Neuronal stem cell (in vitro differentiated cells): ENCODE measurements around the gene TRIM56.
"Not testable (repeated sequence)": the region's sequence is repeated elsewhere in the genome, so short reads cannot be mapped to it uniquely, and the experiment has no call there.

Experiments used
- DNase-seq: peaks from one replicate; pipeline ENCODE4 v3.0.0-alpha.2; 2013; ENCODE audit warnings: low spot score
- H2AFZ ChIP-seq: one replicate; pipeline ENCODE4 v1.6.1; 2013; ENCODE audit warnings: mild to moderate bottlenecking, low read length, inconsistent platforms
- H2AK5ac ChIP-seq: 2 replicates; pipeline ENCODE4 v1.6.1; 2013; ENCODE audit warnings: low read depth, mild to moderate bottlenecking, inconsistent platforms, low read length, moderate library complexity, mixed read lengths
- H2BK120ac ChIP-seq: 2 replicates; pipeline ENCODE4 v1.6.1; 2013; ENCODE audit warnings: low read depth, mild to moderate bottlenecking, inconsistent platforms, low read length, moderate library complexity, mixed read lengths
- H2BK12ac ChIP-seq: one replicate; pipeline ENCODE4 v1.6.1; 2013; ENCODE audit warnings: low read length, inconsistent platforms
- H2BK15ac ChIP-seq: 2 replicates; pipeline ENCODE4 v1.6.1; 2013; ENCODE audit warnings: mild to moderate bottlenecking, low read length, inconsistent platforms, mixed read lengths
- H2BK5ac ChIP-seq: one replicate; pipeline ENCODE4 v1.6.1; 2013; ENCODE audit warnings: inconsistent platforms, mild to moderate bottlenecking, low read length, moderate library complexity
- H3K14ac ChIP-seq: one replicate; pipeline ENCODE4 v1.6.1; 2013; ENCODE audit warnings: low read length, inconsistent platforms
- H3K18ac ChIP-seq: 2 replicates; pipeline ENCODE4 v1.6.1; 2013; ENCODE audit warnings: low read length, inconsistent platforms
- H3K23ac ChIP-seq: 2 replicates; pipeline ENCODE4 v1.6.1; 2013; ENCODE audit warnings: low read depth, mild to moderate bottlenecking, mixed read lengths, low read length, inconsistent platforms; ENCODE audit not compliant: poor library complexity
- H3K27ac ChIP-seq: replicated peaks from 3 replicates; pipeline ENCODE4 v1.5.1; 2013; ENCODE audit warnings: low read length, inconsistent platforms
- H3K27me3 ChIP-seq, 3 experiments: 2 replicates each; pipeline ENCODE4 v1.6.1; 2013; ENCODE audit warnings: low read length in 3 of 3, mild to moderate bottlenecking in 2 of 3, inconsistent platforms in 1 of 3, low read depth in 1 of 3, mixed read lengths in 1 of 3, moderate library complexity in 1 of 3; ENCODE audit not compliant: control insufficient read depth in 3 of 3, insufficient read depth in 3 of 3
- H3K36me3 ChIP-seq, 2 donors: replicated peaks in 1 of 2; 2 replicates each; pipeline ENCODE4 v1.6.1; 2013; ENCODE audit warnings: low read length in 2 of 2; ENCODE audit not compliant: control insufficient read depth in 2 of 2, insufficient read depth in 2 of 2
- H3K4ac ChIP-seq: 2 replicates; pipeline ENCODE4 v1.6.1; 2013; ENCODE audit warnings: inconsistent platforms, mild to moderate bottlenecking, low read length, moderate library complexity
- H3K4me1 ChIP-seq, 2 donors: 1 replicate in 1 of 2; 2 replicates in 1 of 2; pipeline ENCODE4 v1.6.1; 2013; ENCODE audit warnings: low read length in 2 of 2, low read depth in 1 of 2; ENCODE audit not compliant: control insufficient read depth in 2 of 2, insufficient read depth in 1 of 2
- H3K4me2 ChIP-seq: one replicate; pipeline ENCODE4 v1.6.1; 2013; ENCODE audit warnings: mild to moderate bottlenecking, low read length, inconsistent platforms; ENCODE audit not compliant: insufficient read depth, poor library complexity, severe bottlenecking
- H3K4me3 ChIP-seq, 2 donors: 2 replicates each; pipeline ENCODE4 v1.5.1; 2013; ENCODE audit warnings: low read length in 2 of 2, mild to moderate bottlenecking in 2 of 2, inconsistent platforms in 1 of 2, moderate library complexity in 1 of 2
- H3K79me1 ChIP-seq: one replicate; pipeline ENCODE4 v1.6.1; 2013; ENCODE audit warnings: low read depth, mild to moderate bottlenecking, inconsistent platforms, low read length, moderate library complexity
- H3K9ac ChIP-seq: one replicate; pipeline ENCODE4 v1.6.1; 2013; ENCODE audit warnings: mild to moderate bottlenecking, low read depth, low read length, inconsistent platforms; ENCODE audit not compliant: poor library complexity
- H3K9me3 ChIP-seq, 2 donors: replicated peaks in 1 of 2; 2 replicates each; pipeline versions ENCODE3 to v1.6.1; 2013; ENCODE audit warnings: low read length in 2 of 2, mild to moderate bottlenecking in 2 of 2, inconsistent platforms in 1 of 2, low read depth in 1 of 2, mixed read lengths in 1 of 2, moderate library complexity in 1 of 2; ENCODE audit not compliant: control insufficient read depth in 2 of 2, insufficient read depth in 1 of 2
- H4K8ac ChIP-seq: one replicate; pipeline ENCODE4 v1.6.1; 2013; ENCODE audit warnings: low read depth, mild to moderate bottlenecking, inconsistent platforms, low read length, moderate library complexity
- H4K91ac ChIP-seq: one replicate; pipeline ENCODE4 v1.6.1; 2013; ENCODE audit warnings: low read length, low read depth, mild to moderate bottlenecking, inconsistent platforms; ENCODE audit not compliant: poor library complexity
- WGBS, 2 donors: extraction: QIAGEN DNeasy Blood & Tissue Kit; methylation state at CpG; one replicate each; pipeline ENCODE4 v1.1.7; 2013; ENCODE audit warnings: missing lambda C conversion rate in 2 of 2, mixed read lengths in 1 of 2; ENCODE audit not compliant: insufficient read length in 2 of 2, insufficient replicate concordance in 1 of 2; ENCODE audit errors: extremely low coverage in 2 of 2; 5-methylcytosine and 5-hydroxymethylcytosine counted together

Gene TRIM56

DNA sequence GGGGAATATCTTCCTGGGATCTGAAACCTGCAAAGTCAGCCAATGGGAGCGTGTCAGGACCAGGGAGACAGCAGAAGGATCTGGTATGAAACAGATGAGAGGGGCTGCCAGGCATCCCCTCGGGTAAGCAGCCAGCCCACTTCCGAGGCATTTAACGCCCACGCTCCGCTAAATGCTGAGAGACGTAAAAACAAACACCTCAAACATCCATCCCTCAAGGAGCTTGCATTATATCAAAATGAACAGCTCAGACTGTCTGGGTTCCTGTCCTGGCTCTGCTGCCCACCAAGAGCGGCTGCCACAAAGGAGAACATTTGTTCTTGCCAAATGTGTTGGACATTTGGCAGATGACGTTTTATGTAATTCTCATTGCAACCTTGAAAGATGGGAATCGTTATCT lies 34.6 kb downstream of the TRIM56 start:
- Histone ChIP-seq H3K9ac (no peak overlapping the region), H4K8ac (no peak overlapping the region), H3K23ac (no peak overlapping the region), H3K9me3 (no peaks in the 10 kb centered on the region), H4K91ac (no peak overlapping the region), H3K4me3 (no peak overlapping the region), H3K14ac (no peak overlapping the region), H2BK15ac (no peak overlapping the region), H3K27me3 (no peaks in the 10 kb centered on the region), H2BK12ac (no peak overlapping the region), H3K18ac (no peak overlapping the region), H2AFZ (no peak overlapping the region), H2BK5ac (no peak overlapping the region), H3K4ac (no peak overlapping the region), H2AK5ac (no peak overlapping the region), H2BK120ac (no peak overlapping the region), H3K4me1 (peaks cover 7 to 14% of the 10 kb centered on the region in 2 donors), H3K4me2 (no peak overlapping the region), H3K79me1 (no peaks in the 10 kb centered on the region), H3K36me3 (no peaks in the 10 kb centered on the region), H3K27ac (no peak overlapping the region)
- no CpG with 5 or more reads among the region's 10 CpGs for WGBS, 2 donors
- no peak for DNase-seq

DNA sequence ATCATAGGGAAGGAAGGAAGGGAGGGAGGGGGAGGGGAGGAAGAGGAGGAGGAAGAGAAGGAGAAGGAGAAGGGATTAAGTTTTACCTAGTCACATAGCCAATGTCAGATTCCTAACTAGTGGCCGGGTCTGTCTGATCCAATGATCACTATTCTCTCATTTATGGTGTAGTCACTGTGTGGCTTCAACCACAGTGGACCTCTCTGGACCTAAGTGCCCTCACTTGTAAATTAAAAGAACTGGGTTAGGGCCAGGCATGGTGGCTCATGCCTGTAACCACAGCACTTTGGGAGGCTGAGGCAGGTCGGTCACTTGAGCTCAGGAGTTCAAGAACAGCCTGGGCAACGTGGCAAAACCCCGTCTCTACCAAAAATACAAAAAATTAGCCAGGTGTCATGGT lies 35.0 kb downstream of the TRIM56 start:
- WGBS, 2 donors, result no CpG with 5 or more reads among the region's 4 CpGs
- H3K27me3 ChIP-seq, result no peaks in the 10 kb centered on the region
- no peak overlapping the region for H2BK12ac ChIP-seq
- no peak overlapping the region for H2AFZ ChIP-seq
- no peak overlapping the region for H2BK120ac ChIP-seq
- no peaks in the 10 kb centered on the region for H3K36me3 ChIP-seq
- H3K27ac ChIP-seq, result no peak overlapping the region
- H4K8ac ChIP-seq, result no peak overlapping the region
- no peak overlapping the region for H3K9ac ChIP-seq
- peaks cover 7 to 14% of the 10 kb centered on the region in 2 donors for H3K4me1 ChIP-seq
- DNase-seq, result no peak
- H3K9me3 ChIP-seq, result no peaks in the 10 kb centered on the region
- no peak overlapping the region for H3K4me2 ChIP-seq
- H3K14ac ChIP-seq, result no peak overlapping the region
- H2AK5ac ChIP-seq, result no peak overlapping the region
- no peak overlapping the region for H2BK15ac ChIP-seq
- no peak overlapping the region for H3K4ac ChIP-seq
- H4K91ac ChIP-seq, result no peak overlapping the region
- H2BK5ac ChIP-seq, result no peak overlapping the region
- H3K4me3 ChIP-seq, result no peak overlapping the region
- H3K79me1 ChIP-seq, result no peaks in the 10 kb centered on the region
- H3K23ac ChIP-seq, result no peak overlapping the region
- no peak overlapping the region for H3K18ac ChIP-seq

DNA sequence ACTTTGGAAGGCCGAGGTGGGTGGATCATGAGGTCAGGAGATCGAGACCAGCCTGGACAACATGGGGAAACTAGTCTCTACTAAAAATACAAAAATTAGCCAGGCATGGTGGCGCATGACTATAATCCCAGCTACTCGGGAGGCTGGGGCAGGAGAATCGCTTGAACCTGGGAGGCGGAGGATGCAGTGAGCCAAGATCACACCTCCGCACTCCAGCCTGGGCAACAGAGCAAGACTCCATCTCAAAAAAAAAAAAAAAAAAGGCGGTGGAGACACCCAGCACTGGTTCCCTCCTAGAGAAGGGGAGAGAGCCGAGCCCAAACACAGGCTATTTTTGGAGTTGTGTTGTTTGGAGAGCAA lies 36.3 kb downstream of the TRIM56 start:
- Histone ChIP-seq H2BK120ac (peak overlapping the region; percentile 47), H3K18ac (peak overlapping the region; percentile 65), H2AFZ (peak overlapping the region; percentile 94), H3K4me1 (peaks cover 10 to 22% of the 10 kb centered on the region in 2 donors), H2BK15ac (peak overlapping the region; percentile 86)
- not testable (repeated sequence) for H3K79me1 ChIP-seq, H3K27me3 ChIP-seq, H3K9me3 ChIP-seq, H3K4me3 ChIP-seq, H3K27ac ChIP-seq, H3K14ac ChIP-seq, H2AK5ac ChIP-seq, H3K23ac ChIP-seq, H3K36me3 ChIP-seq, H4K8ac ChIP-seq, H3K4me2 ChIP-seq, H3K4ac ChIP-seq, H2BK12ac ChIP-seq, H2BK5ac ChIP-seq, DNase-seq, H3K9ac ChIP-seq, H4K91ac ChIP-seq
- WGBS, 2 donors, result no CpG with 5 or more reads among the region's 9 CpGs

DNA sequence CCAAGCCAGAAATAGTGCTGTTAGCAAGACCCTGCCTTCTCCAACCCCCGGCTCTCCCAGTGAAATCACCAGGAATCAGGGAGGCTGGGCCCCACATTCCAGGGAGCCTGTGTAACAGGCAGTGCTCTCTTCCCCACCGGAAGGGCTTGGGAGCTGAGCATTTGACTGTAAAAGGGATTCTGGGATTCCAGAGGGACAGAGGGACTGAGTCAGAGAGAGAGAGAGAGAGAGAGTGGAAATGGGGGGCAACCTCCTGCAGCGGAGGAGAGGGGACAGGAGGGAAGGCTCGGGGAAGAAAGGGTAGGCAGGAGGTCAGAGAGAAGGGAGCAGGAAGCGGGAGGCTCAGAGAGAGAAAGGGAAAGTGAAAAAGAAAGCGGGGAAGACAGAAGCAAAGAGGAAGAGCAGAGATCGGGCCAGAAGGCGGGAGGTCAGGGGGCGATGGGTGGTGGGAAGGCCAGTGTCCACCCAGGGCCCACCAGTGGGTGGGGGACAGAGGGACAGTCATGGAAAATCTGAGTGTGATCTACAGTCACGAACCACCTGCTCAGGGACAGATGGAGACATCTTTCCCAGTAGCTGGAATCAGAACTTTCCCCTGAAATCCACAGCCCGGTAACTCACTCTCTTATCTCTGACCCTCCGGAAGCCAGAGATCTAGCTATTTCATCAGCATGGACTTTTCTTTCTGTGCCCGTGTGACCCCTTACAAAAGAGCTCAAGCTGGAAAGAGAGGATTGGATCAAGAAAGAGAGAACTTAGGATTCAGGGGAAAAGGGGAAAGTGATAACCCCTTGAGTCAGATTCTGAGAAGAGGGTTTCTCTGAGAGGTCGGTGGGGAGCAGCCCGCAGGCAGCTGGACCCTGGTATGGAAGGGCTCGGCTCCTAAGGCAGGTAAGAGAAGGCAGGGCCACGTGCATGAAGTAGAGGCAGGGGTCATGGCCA lies 37.0 kb downstream of the TRIM56 start:
- Histone ChIP-seq H3K14ac (no peak overlapping the region), H3K4me3 (no peak overlapping the region), H3K4me2 (no peak overlapping the region), H2AFZ (peak overlapping the region; percentile 94), H2BK120ac (peak overlapping the region; percentile 47), H2BK5ac (no peak overlapping the region), H3K9me3 (no peaks in the 10 kb centered on the region), H3K9ac (no peak overlapping the region), H3K27ac (peak overlapping the region; percentile 29), H3K27me3 (no peaks in the 10 kb centered on the region), H3K4ac (no peak overlapping the region), H3K23ac (no peak overlapping the region), H3K18ac (peak overlapping the region; percentile 65), H3K79me1 (no peaks in the 10 kb centered on the region), H4K8ac (no peak overlapping the region), H3K36me3 (no peaks in the 10 kb centered on the region), H2BK12ac (no peak overlapping the region), H2AK5ac (no peak overlapping the region), H2BK15ac (peak overlapping the region; percentile 86), H4K91ac (peak overlapping the region; percentile 22), H3K4me1 (peaks cover 15 to 28% of the 10 kb centered on the region in 2 donors)
- WGBS, 2 donors, result no CpG with 5 or more reads among the region's 17 CpGs
- no peak for DNase-seq
